ENCODE data around the gene FSTL1.

GRCh38 chr3:120421926-120422325 lies 28.9 kb downstream of the FSTL1 start:
- TF ChIP-seq CTCF (IDR thresholded peaks at IDR 0.05; ENCODE audit: low read length) (no peak), EZH2 (IDR thresholded peaks at IDR 0.05; ENCODE audit: borderline replicate concordance, low read length) (no peak)

Measured in OCI-LY1 (cell line).